Trophoblast cell (in vitro differentiated cells and primary cell): Measurements from ENCODE around the gene REG3A.

ENCODE experiments used
- DNase-seq, 2 donors: peaks; one replicate each; pipeline ENCODE4 v3.0.0-alpha.2; 2016
- H2AFZ ChIP-seq: 2 replicates; pipeline ENCODE4 v1.6.1; 2013; ENCODE audit warnings: low read length, moderate library complexity, mild to moderate bottlenecking; ENCODE audit not compliant: insufficient read depth, poor library complexity
- H2AK5ac ChIP-seq: 2 replicates; pipeline ENCODE4 v1.6.1; 2013; ENCODE audit warnings: mild to moderate bottlenecking, low read length
- H2BK120ac ChIP-seq: 2 replicates; pipeline ENCODE4 v1.6.1; 2013; ENCODE audit warnings: low read length, mild to moderate bottlenecking, moderate library complexity; ENCODE audit not compliant: insufficient read depth, poor library complexity
- H2BK12ac ChIP-seq: 2 replicates; pipeline ENCODE4 v1.6.1; 2013; ENCODE audit warnings: mild to moderate bottlenecking, low read length, moderate library complexity
- H2BK5ac ChIP-seq: 2 replicates; pipeline ENCODE4 v1.6.1; 2013; ENCODE audit warnings: low read length, low read depth, moderate library complexity, mild to moderate bottlenecking; ENCODE audit not compliant: poor library complexity
- H3K14ac ChIP-seq: 2 replicates; pipeline ENCODE4 v1.6.1; 2013; ENCODE audit warnings: mild to moderate bottlenecking, low read length
- H3K18ac ChIP-seq: 2 replicates; pipeline ENCODE4 v1.6.1; 2013; ENCODE audit warnings: mild to moderate bottlenecking, low read length
- H3K23ac ChIP-seq: 2 replicates; pipeline ENCODE4 v1.6.1; 2013; ENCODE audit warnings: low read length
- H3K27ac ChIP-seq: 2 replicates; pipeline ENCODE4 v1.5.1; 2013; ENCODE audit warnings: low read depth, mild to moderate bottlenecking, inconsistent platforms, low read length, moderate library complexity
- H3K27me3 ChIP-seq: 2 replicates; pipeline ENCODE4 v1.6.1; 2013; ENCODE audit warnings: inconsistent platforms, mild to moderate bottlenecking, low read length, moderate library complexity; ENCODE audit not compliant: insufficient read depth
- H3K36me3 ChIP-seq, 2 experiments: 1 replicate in 1 of 2; 2 replicates in 1 of 2; pipeline ENCODE4 v1.6.1; 2013; ENCODE audit warnings: low read length in 2 of 2, mild to moderate bottlenecking in 2 of 2, moderate library complexity in 1 of 2; ENCODE audit not compliant: insufficient read depth in 2 of 2, control insufficient read depth in 1 of 2
- H3K4ac ChIP-seq: 2 replicates; pipeline ENCODE4 v1.6.1; 2013; ENCODE audit warnings: low read depth, mild to moderate bottlenecking, low read length, moderate library complexity
- H3K4me1 ChIP-seq, 2 experiments: 1 replicate in 1 of 2; 2 replicates in 1 of 2; pipeline ENCODE4 v1.6.1; 2013; ENCODE audit warnings: low read length in 2 of 2, mild to moderate bottlenecking in 2 of 2, moderate library complexity in 1 of 2; ENCODE audit not compliant: insufficient read depth in 2 of 2, control insufficient read depth in 1 of 2
- H3K4me2 ChIP-seq: 2 replicates; pipeline ENCODE4 v1.6.1; 2013; ENCODE audit warnings: inconsistent platforms, mild to moderate bottlenecking, low read length, moderate library complexity
- H3K4me3 ChIP-seq: 2 replicates; pipeline ENCODE4 v1.5.1; 2013; ENCODE audit warnings: mild to moderate bottlenecking, low read depth, low read length, inconsistent platforms
- H3K79me1 ChIP-seq: one replicate; pipeline ENCODE4 v1.6.1; 2013; ENCODE audit warnings: low read length
- H3K79me2 ChIP-seq: 2 replicates; pipeline ENCODE4 v1.6.1; 2013; ENCODE audit warnings: low read length, mild to moderate bottlenecking; ENCODE audit not compliant: control insufficient read depth, insufficient read depth, poor library complexity
- H3K9ac ChIP-seq: 2 replicates; pipeline ENCODE4 v1.6.1; 2013; ENCODE audit warnings: mild to moderate bottlenecking, low read length
- H3K9me3 ChIP-seq: 2 replicates; pipeline ENCODE4 v1.6.1; 2013; ENCODE audit warnings: low read depth, mild to moderate bottlenecking, control low read depth, inconsistent platforms, low read length; ENCODE audit not compliant: insufficient read depth
- H4K12ac ChIP-seq: 2 replicates; pipeline ENCODE4 v1.6.1; 2013; ENCODE audit warnings: low read depth, mild to moderate bottlenecking, low read length, moderate library complexity
- H4K8ac ChIP-seq: 2 replicates; pipeline ENCODE4 v1.6.1; 2013; ENCODE audit warnings: low read depth, mild to moderate bottlenecking, low read length, moderate library complexity
- H4K91ac ChIP-seq: one replicate; pipeline ENCODE4 v1.6.1; 2013; ENCODE audit warnings: low read depth, mild to moderate bottlenecking, low read length, moderate library complexity
- WGBS: extraction: QIAGEN DNeasy Blood & Tissue Kit; methylation state at CpG from one replicate; pipeline ENCODE4 v1.1.7; 2013; ENCODE audit warnings: missing lambda C conversion rate; ENCODE audit not compliant: insufficient read length, insufficient coverage; ENCODE audit errors: extremely low coverage; 5-methylcytosine and 5-hydroxymethylcytosine counted together

Gene REG3A

GRCh38 chr2:79124907-79125720 is 34.4 kb downstream of the REG3A start:
- no peak overlapping the region for H2BK120ac ChIP-seq
- H3K4ac ChIP-seq: no peak overlapping the region
- H2AK5ac ChIP-seq: no peak overlapping the region
- no peaks in the 10 kb centered on the region for H3K4me1 ChIP-seq
- H3K79me1 ChIP-seq: no peaks in the 10 kb centered on the region
- WGBS: no CpG with 5 or more reads among the region's 9 CpGs
- H4K8ac ChIP-seq: no peak overlapping the region
- no peak overlapping the region for H2BK5ac ChIP-seq
- H2BK12ac ChIP-seq: no peak overlapping the region
- no peak overlapping the region for H4K91ac ChIP-seq
- no peaks in the 10 kb centered on the region for H3K27me3 ChIP-seq
- no peaks in the 10 kb centered on the region for H3K79me2 ChIP-seq
- no peak overlapping the region for H3K18ac ChIP-seq
- H3K4me2 ChIP-seq: no peak overlapping the region
- no peak overlapping the region for H3K14ac ChIP-seq
- no peak overlapping the region for H3K4me3 ChIP-seq
- no peaks in the 10 kb centered on the region for H3K9me3 ChIP-seq
- H2AFZ ChIP-seq: no peak overlapping the region
- no peak for DNase-seq
- no peak overlapping the region for H3K27ac ChIP-seq
- no peak overlapping the region for H3K9ac ChIP-seq
- H3K23ac ChIP-seq: no peak overlapping the region
- H3K36me3 ChIP-seq: no peaks in the 10 kb centered on the region
- H4K12ac ChIP-seq: no peak overlapping the region

- Histone ChIP-seq H4K91ac (no peak overlapping the region), H3K79me1 (no peaks in the 10 kb centered on the region), H3K4me1 (no peaks in the 10 kb centered on the region), H3K4ac (no peak overlapping the region), H2BK5ac (no peak overlapping the region), H3K23ac (no peak overlapping the region), H2AK5ac (no peak overlapping the region), H2BK120ac (no peak overlapping the region), H2BK12ac (no peak overlapping the region), H4K12ac (no peak overlapping the region), H3K14ac (no peak overlapping the region), H3K36me3 (no peaks in the 10 kb centered on the region), H3K79me2 (no peaks in the 10 kb centered on the region), H3K4me3 (no peak overlapping the region), H3K9me3 (no peaks in the 10 kb centered on the region), H3K9ac (no peak overlapping the region), H3K4me2 (no peak overlapping the region), H2AFZ (no peak overlapping the region), H4K8ac (no peak overlapping the region), H3K27me3 (no peaks in the 10 kb centered on the region), H3K18ac (no peak overlapping the region), H3K27ac (no peak overlapping the region)
- DNase-seq: no peak
- no CpG with 5 or more reads among the region's 2 CpGs for WGBS
Measured at GRCh38 chr2:79122676-79123075, 36.9 kb downstream of the REG3A start.

GRCh38 chr2:79120194-79120713 is 39.3 kb downstream of the REG3A start, which contains the start of gene REG1A:
REG1A (plus strand) TSS chr2:79120488; CDS start chr2:79120862, 374 bp downstream.
- H3K9me3 ChIP-seq: no peaks in the 10 kb centered on the region
- no CpG with 5 or more reads among the region's 6 CpGs for WGBS
- H4K12ac ChIP-seq: no peak within 1 kb of the TSS

GRCh38 chr2:79116997-79117928 is 42.3 kb downstream of the REG3A start:
- Histone ChIP-seq H3K4me3 (no peak overlapping the region), H3K4me2 (no peak overlapping the region), H2BK120ac (no peak overlapping the region), H4K12ac (no peak overlapping the region), H3K36me3 (no peaks in the 10 kb centered on the region), H3K23ac (no peak overlapping the region), H3K27ac (no peak overlapping the region), H3K27me3 (no peaks in the 10 kb centered on the region), H3K79me2 (no peaks in the 10 kb centered on the region), H3K14ac (no peak overlapping the region), H2AFZ (no peak overlapping the region), H3K79me1 (no peaks in the 10 kb centered on the region), H3K4ac (no peak overlapping the region), H4K91ac (no peak overlapping the region), H2BK12ac (no peak overlapping the region), H3K9ac (no peak overlapping the region), H3K18ac (no peak overlapping the region), H3K9me3 (peaks cover 3% of the 10 kb centered on the region), H3K4me1 (no peaks in the 10 kb centered on the region), H4K8ac (no peak overlapping the region), H2AK5ac (no peak overlapping the region), H2BK5ac (no peak overlapping the region)
- DNase-seq: no peak
- WGBS: no CpG with 5 or more reads among the region's 2 CpGs

More at GRCh38 chr2:79120194-79120713, 39.3 kb downstream of the REG3A start, which contains the start of gene REG1A:
- no peak within 1 kb of the TSS for H3K9ac ChIP-seq
- no peak within 1 kb of the TSS for H3K18ac ChIP-seq
- H2AK5ac ChIP-seq: no peak within 1 kb of the TSS
- no peak within 1 kb of the TSS for H3K4me2 ChIP-seq
- H3K23ac ChIP-seq: no peak within 1 kb of the TSS
- H3K27ac ChIP-seq: no peak within 1 kb of the TSS
- H3K79me1 ChIP-seq: no peaks in the 10 kb centered on the region
- no peak for DNase-seq
- no peak within 1 kb of the TSS for H3K4ac ChIP-seq
- no peaks in the 10 kb centered on the region for H3K36me3 ChIP-seq
- no peak within 1 kb of the TSS for H2BK120ac ChIP-seq
- no peak within 1 kb of the TSS for H2BK12ac ChIP-seq
- no peak within 1 kb of the TSS for H3K4me3 ChIP-seq
- H3K14ac ChIP-seq: no peak within 1 kb of the TSS
- H3K4me1 ChIP-seq: no peaks in the 10 kb centered on the region
- H3K27me3 ChIP-seq: no peaks in the 10 kb centered on the region
- no peak within 1 kb of the TSS for H4K8ac ChIP-seq
- no peak within 1 kb of the TSS for H2BK5ac ChIP-seq
- no peak within 1 kb of the TSS for H2AFZ ChIP-seq
- H4K91ac ChIP-seq: no peak within 1 kb of the TSS
- H3K79me2 ChIP-seq: no peaks in the 10 kb centered on the region
